GM04503 (cell line): ENCODE measurements around the gene OR5K4.
A peak's percentile ranks its signal among the peaks of the same experiment; 100 is the strongest.

ENCODE experiments used
- DNase-seq: peaks from one replicate; pipeline ENCODE4 v3.0.0-alpha.2; 2012; ENCODE audit warnings: low read depth

The OR5K4 gene

GRCh38 chr3:98353554-98353953 is at the start of gene OR5K4:
Gene OR5K4, plus strand, starts transcription at chr3:98353854. Its CDS starts 0 bp downstream, at chr3:98353854.
- no peak for DNase-seq

DNA sequence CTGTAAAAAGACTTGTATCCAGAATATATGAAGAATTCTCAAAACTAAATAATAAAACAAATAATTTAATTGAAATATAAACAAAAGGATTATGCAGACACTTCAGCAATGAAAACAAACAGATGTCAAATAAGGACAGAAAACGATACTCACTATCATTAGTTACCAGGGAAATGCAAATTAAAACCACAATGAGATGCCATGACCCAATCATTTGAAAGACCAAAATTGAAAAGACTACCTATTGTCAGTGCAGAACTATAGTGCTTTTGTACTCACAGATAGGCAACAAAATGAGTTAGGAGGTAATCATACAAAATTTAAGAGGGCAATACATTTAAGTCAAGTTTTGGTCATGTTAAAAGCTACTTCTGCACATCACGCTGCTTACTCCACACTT is 31.6 kb upstream of the OR5K4 start:
- no peak for DNase-seq

- no peak for DNase-seq
Measured at GRCh38 chr3:98322686-98323085, 31.0 kb upstream of the OR5K4 start.

GRCh38 chr3:98323425-98323824 is 30.2 kb upstream of the OR5K4 start:
- no peak for DNase-seq

DNA sequence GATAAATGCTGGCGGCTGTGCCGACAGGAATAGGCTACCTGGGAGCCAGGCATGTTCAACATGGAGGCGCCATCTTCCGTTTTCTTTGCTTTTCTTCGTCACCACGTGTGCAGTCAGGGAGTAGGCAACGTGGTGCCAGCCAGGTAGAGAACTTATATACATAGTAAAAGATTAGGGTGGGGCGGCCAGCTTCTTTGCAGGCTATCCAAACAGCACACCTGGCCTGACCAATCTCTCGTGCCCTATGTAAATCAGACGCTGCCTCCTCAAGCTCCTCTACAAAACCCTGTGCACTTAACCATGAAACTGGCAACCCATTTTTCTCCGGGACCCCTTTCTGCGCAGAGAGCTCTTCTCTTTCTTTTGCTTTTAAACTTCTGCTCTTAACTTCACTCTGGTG is 28.6 kb upstream of the OR5K4 start:
- DNase-seq = no peak

DNA sequence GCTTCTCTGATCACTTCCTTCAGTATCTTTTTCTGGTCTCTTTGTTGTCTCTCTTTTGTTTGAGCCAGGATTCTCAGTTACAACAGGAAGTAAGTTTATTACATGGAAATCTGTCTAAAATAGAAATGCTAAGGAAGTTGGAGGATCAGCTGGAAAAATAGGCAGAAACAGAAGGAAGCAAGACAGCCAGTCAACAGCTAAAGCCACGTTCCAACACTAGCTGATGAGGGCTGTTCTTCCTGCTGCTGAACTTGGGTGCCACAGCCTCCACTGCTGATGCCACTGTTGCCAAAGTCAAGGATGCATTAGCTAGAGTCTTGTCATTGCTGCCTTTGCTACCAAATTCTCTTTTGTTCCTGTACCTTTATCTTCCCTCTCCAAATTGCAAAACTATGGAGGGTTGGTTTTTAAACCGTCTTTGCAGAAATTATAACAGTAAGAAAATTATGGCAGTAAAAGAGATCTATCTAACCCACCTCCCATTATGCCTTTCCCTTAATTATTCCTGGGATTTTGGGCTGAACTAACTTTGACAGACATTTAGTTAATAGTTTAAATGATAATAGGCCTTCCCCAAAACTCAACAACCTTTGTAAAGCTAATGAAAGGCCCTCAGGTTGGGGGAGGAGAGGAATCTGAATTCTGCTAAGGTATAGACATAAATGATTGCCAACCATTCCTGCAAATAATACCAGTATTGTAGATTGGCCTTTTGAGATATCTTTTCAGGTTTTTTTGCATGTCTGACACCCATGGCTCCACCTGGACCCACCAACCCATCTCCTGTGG is 27.4 kb upstream of the OR5K4 start:
- DNase-seq = no peak

GRCh38 chr3:98326945-98327344 is 26.7 kb upstream of the OR5K4 start:
- no peak for DNase-seq

- DNase-seq = no peak
Measured at GRCh38 chr3:98328933-98329332, 24.7 kb upstream of the OR5K4 start.

DNA sequence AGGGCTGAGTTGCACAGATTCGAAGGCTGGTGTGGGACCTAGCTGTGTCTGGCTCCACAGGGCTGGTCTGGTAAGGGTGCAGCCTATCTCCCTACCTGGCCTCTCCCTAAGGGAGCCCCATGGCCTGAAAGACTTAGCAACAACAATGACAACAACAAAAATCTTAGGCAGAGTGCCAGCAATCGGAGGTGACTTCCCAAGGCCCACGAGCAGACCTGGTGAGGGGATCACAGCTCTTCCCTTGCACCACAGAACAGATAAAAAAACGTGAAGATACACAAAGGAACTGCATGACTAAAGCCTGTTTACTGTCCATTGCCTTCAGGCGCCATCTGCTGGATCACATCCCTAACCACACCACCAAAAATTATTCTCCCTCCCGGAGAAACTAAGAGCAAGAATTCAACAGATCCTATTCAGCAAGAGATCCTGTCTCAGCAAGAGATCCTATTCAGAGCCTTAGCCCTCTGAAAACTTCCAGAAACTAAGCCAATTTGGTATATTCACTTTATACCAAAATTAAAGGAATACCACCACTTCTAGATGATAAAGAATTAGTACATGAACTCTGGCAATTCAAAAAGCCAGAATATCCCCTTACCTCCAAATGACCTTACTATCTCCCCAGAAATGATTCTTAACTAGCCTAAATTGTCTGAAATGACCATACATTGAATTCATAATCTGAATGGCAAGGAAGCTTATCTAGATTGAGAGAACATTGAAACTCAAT is 24.1 kb upstream of the OR5K4 start:
- peak; percentile 1 for DNase-seq

GRCh38 chr3:98331329-98331728 is 22.3 kb upstream of the OR5K4 start:
- no peak for DNase-seq

DNA sequence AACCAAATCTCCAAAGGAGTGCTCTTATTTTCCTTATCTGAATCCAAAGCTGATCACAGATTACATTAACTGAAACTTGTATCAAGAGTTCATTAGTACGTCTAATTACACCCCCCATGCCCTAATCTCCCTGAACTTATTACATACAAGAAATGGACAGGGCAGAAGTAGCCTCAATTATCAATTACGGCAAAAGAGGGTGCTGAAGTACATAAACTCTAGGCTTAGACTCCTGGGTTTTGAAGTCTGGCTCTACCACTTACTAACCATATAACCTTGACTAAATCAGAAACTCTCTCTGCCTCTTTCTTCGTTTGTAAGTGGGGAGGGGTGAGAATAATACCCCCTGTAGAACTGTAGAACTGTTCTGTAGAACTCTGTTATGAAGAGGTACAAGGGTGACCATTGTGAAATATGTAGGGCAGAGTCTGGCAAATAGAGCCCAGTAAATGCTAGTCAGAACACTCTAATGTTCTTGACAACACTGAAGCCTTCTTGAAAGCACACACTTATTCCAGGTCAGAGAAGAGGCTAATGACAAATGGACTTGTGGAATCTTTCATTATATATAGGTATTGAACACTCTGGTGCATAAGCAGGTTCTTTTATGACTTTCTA is 19.6 kb upstream of the OR5K4 start:
- DNase-seq = no peak

GRCh38 chr3:98339031-98339430 is 14.6 kb upstream of the OR5K4 start:
- DNase-seq = no peak

GRCh38 chr3:98341758-98342157 is 11.9 kb upstream of the OR5K4 start:
- DNase-seq = no peak

- DNase-seq = no peak
Measured at GRCh38 chr3:98343647-98344507, 9.8 kb upstream of the OR5K4 start.

GRCh38 chr3:98350082-98350481 is 3.6 kb upstream of the OR5K4 start:
- DNase-seq = no peak

DNA sequence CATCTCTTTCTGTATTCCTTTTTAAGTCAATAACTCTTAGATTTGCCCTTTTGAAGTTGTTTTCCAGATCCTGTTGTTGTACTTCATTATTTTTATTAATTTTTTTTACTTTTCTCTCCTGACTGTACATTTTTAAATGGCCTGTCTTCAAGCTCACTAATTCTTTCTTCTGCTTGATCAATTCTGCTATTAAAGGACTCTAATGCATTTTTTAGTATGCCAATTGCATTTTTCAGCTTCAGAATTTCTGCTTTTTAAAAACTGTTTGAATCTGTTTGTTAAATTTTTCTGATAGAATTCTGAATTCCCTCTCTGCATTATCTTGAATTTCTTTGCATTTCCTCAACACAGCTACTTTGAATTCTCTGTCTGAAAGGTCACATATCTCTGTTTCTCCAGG is 5.6 kb downstream of the OR5K4 start:
- DNase-seq = no peak

DNA sequence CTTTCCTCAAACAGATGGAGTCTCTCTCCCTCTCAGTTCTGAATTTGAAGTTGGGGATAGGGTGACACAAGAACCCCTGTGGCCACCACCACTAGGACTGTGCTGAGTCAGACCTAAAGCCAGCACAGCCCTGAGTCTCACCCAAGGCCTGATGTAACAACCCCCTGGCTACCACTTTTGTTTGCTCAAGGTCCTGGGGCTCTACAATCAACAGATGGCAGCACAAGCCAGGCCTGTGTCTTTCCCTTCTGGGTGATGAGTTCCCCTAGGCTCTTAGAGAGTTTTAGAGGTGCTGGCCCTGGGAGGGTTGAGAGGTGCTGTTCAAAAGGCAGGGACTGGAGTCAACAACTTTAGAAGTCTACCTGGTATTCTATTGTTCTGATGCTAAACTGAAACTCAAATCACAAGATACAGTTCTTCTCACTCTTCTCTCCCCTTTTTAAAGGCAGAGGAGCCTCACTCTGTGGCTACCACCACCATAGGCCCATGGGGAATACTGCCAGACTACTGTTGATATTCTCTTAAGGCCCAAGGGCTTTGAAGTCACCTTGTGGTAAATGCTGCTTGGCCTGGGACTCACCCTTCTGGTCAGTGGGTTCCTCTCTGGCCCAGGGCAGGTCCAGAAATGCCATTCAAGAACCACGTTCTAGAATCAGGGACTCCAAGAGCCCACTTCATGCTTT is 6.5 kb downstream of the OR5K4 start:
- no peak for DNase-seq

- DNase-seq = no peak
Measured at GRCh38 chr3:98360681-98361080, 7.0 kb downstream of the OR5K4 start.

DNA sequence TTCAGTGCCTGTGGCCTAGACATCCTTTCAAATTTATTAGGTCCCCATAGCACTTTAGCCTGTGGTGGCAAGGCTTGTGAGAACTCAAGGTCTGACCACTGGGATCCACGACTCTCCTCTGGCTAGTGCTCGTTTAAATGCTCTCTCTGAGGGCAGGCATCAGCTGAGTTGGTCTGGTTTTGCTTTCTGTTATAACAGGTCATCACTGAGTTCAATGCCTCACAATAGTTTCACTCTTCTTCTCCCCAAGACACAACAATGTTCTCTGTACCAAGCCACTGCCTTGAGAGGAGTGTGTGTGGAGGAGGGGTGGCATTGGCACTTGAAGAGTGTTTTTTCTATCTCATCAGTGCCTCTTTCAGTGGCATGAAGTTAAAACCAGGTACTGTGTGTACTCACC is 7.6 kb downstream of the OR5K4 start:
- DNase-seq = no peak

DNA sequence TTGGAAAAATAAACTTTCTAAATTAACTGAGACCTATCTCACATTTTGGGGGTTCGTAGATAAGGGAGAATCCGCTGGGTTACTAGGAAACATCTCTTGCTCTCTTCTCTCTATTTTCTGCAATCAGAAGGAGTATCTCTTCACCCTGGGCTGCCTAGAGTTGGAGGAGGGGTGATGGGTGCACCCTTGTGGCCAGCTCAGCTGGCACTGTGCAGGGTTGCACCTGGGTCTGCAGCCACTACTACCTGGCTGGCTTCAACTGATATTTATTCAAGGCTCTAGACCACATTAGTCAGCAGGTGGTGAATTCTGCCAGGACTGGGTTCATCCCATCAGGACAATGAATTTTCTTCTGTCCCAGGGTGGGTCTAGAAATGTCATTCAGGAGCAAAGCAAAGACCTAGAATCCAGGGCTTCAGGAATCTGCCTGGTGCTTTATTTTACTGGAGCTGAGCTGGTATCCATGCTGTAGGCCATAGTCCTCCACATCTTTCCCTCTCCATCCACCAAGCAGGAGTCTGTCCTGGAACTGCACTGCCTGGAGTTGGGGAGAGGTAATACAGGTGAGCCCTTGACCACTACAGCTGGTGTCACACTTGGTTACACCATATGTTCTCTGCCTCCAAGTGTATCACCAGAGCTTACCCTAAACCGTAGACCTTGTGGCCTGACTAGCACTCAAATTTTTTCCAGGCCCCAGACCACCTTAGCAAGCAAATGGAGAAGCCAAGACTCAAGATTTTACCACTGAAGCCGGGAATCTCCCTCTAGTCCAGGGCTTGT is 14.0 kb downstream of the OR5K4 start:
- no peak for DNase-seq

DNA sequence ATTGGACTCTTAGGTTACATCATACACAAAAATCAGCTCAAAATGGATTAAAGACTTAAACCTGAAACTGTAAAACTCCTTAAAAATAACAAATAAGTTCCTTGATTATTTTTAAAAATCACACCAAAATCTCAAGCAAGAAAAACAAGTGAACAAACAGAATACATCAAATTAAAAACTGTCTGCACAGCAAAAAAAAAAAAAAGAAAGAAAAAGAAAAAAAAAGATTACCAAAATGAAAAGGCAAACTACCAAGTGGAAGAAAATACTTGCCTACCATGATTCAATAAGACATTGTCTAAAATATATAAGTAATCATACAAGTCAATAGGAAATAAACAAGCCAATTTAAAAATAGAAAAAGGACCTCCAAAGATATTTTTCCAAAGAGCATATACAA is 17.5 kb downstream of the OR5K4 start:
- no peak for DNase-seq
